ENCODE data around the gene UQCC5.

UQCC5 gene

DNA sequence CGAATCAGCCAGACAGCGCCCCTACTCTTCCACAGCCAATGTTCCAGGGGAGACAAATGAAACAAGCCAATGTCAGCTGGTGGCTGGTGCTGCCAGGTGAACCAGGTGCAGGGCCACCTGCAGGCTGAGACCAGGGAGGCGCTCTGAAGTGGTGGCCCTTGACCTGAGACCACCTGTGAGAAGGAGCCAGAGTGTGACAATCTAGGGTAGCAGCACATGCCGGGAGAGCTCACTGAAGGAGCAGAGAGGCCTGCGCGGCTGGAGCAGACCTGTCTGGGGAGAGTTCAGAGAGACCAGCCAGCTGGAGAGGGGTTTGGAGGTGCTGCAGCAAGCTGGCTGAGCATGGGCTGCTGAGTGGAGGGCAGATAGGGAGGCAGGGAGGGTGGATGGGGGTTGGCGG lies 42.0 kb upstream of the UQCC5 start:
- TF ChIP-seq SIN3A (IDR thresholded peaks at IDR 0.05; ENCODE audit: borderline replicate concordance, insufficient read depth, low read length) (no peak), POLR2AphosphoS5 (IDR thresholded peaks at IDR 0.05; ENCODE audit: low read depth, low read length) (no peak), TAF1 (IDR thresholded peaks at IDR 0.05; ENCODE audit: borderline replicate concordance, insufficient read depth, low read length) (no peak), REST (IDR thresholded peaks at IDR 0.05; ENCODE audit: insufficient read depth in 1 of 2, low read depth in 2 of 2, low read length in 2 of 2) (no peak), FOXP2 (optimal IDR thresholded peaks at IDR 0.05; ENCODE audit: borderline replicate concordance, extremely low read depth, extremely low read length, insufficient read depth) (no peak)

GRCh38 chr3:52494886-52495495 lies 41.4 kb upstream of the UQCC5 start, which contains the start of gene STAB1:
Gene STAB1, plus strand, starts transcription at chr3:52495338. Its CDS starts 76 bp downstream, at chr3:52495414.
- TF ChIP-seq REST (IDR thresholded peaks at IDR 0.05; ENCODE audit: insufficient read depth in 1 of 2, low read depth in 2 of 2, low read length in 2 of 2): no peak
- no peak for TF ChIP-seq SIN3A (IDR thresholded peaks at IDR 0.05; ENCODE audit: borderline replicate concordance, insufficient read depth, low read length)
- no peak for TF ChIP-seq POLR2AphosphoS5 (IDR thresholded peaks at IDR 0.05; ENCODE audit: low read depth, low read length)
- no peak for TF ChIP-seq TAF1 (IDR thresholded peaks at IDR 0.05; ENCODE audit: borderline replicate concordance, insufficient read depth, low read length)
- no peak for TF ChIP-seq FOXP2 (optimal IDR thresholded peaks at IDR 0.05; ENCODE audit: borderline replicate concordance, extremely low read depth, extremely low read length, insufficient read depth)

DNA sequence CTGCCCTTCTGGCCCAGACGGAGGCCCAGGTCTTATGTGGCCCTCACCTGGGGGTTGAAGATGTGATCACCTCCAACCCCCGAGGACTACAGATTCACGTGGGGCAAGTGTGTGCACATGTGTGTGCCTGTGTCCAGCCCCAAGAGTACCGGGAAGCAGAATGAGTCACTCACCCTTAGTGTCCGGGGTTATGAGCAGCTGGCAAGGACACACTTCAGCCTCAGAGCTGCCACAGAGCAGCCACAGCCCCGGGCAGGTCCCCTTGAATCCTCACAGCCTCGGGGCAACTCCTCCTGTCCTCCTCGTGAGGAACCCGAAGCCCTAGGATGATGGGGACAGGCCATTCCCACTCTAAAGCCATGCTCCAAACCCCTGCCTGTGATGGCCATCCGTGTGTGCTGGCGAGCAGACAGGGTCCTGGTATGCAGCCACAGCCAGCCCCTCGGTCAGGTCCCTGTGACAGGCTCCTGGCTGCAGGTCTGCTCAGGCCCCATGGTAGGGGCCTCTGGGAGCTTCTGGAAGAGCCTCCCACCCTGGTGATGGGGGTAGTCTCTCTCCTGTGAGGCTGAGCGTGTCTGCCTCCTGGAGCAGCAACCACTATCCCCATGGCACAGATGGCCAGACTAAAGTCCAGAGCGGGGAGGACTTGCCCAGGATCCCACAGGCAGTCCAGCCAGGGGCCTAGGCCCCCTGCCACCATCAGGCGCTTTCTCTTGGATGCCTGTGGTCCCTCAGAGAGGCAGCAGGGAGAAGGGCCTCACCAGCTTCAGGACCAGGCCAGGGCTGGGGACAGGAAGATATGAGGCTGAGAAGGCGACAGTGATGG lies 40.4 kb upstream of the UQCC5 start:
- TF ChIP-seq TAF1 (IDR thresholded peaks at IDR 0.05; ENCODE audit: borderline replicate concordance, insufficient read depth, low read length) (no peak), FOXP2 (optimal IDR thresholded peaks at IDR 0.05; ENCODE audit: borderline replicate concordance, extremely low read depth, extremely low read length, insufficient read depth) (no peak), REST (IDR thresholded peaks at IDR 0.05; ENCODE audit: insufficient read depth in 1 of 2, low read depth in 2 of 2, low read length in 2 of 2) (no peak), SIN3A (IDR thresholded peaks at IDR 0.05; ENCODE audit: borderline replicate concordance, insufficient read depth, low read length) (no peak), POLR2AphosphoS5 (IDR thresholded peaks at IDR 0.05; ENCODE audit: low read depth, low read length) (no peak)

- TF ChIP-seq REST (IDR thresholded peaks at IDR 0.05; ENCODE audit: insufficient read depth in 1 of 2, low read depth in 2 of 2, low read length in 2 of 2) (no peak), FOXP2 (optimal IDR thresholded peaks at IDR 0.05; ENCODE audit: borderline replicate concordance, extremely low read depth, extremely low read length, insufficient read depth) (no peak), SIN3A (IDR thresholded peaks at IDR 0.05; ENCODE audit: borderline replicate concordance, insufficient read depth, low read length) (no peak), TAF1 (IDR thresholded peaks at IDR 0.05; ENCODE audit: borderline replicate concordance, insufficient read depth, low read length) (no peak), POLR2AphosphoS5 (IDR thresholded peaks at IDR 0.05; ENCODE audit: low read depth, low read length) (no peak)
Observed at GRCh38 chr3:52498137-52499054, 38.0 kb upstream of the UQCC5 start.
